Endothelial cell of umbilical vein (primary cell): ENCODE data around the gene STK16. TPM values are rescaled to one million over a fixed set of nuclear protein-coding genes. Genes with fewer than 3 reads are reported as not detected.

Experiments used
- BruUV-seq: library from RNA; stranded (reverse); fragments of 400-500 nt; replicated peaks from 2 replicates; lab custom pipeline; 2021; lab: Mats Ljungman, UMichigan
- CTCF ChIA-PET: fragments of 300-600, 350-600 bp; sonication (Branson Sonifier 250); formaldehyde crosslinking; loops from one replicate; lab custom pipeline; 2021; ENCODE audit warnings: antibody characterized with exemption, inconsistent platforms; lab: Charles Lee
- POLR2A ChIA-PET: fragments of 300-600, 350-600 bp; sonication (Branson Sonifier 250); formaldehyde crosslinking; loops from one replicate; lab custom pipeline; 2021; ENCODE audit warnings: antibody characterized with exemption, inconsistent platforms; lab: Charles Lee
- DNase-seq: peaks from one replicate; pipeline ENCODE4 v3.0.0-alpha.2; 2011; ENCODE audit warnings: low read depth, low spot score
- FAIRE-seq: peaks from 2 replicates; lab custom pipeline; 2011; peaks lifted over from hg19 to GRCh38; lab: Jason Lieb, UNC
- H2AFZ ChIP-seq: 2 replicates; pipeline ENCODE4 v1.6.0; 2012; ENCODE audit warnings: low read depth, low read length, control low read depth, inconsistent platforms
- H3K27ac ChIP-seq: 2 replicates; pipeline ENCODE4 v1.5.1; 2011; ENCODE audit warnings: low read depth, mild to moderate bottlenecking, control low read depth, low read length, moderate library complexity; ENCODE audit not compliant: insufficient read depth
- H3K27me3 ChIP-seq, 2 experiments: 2 replicates each; pipeline versions ENCODE4 v1.6.0 to v1.6.1; 2011; ENCODE audit warnings: low read length in 2 of 2, mixed read lengths in 1 of 2; ENCODE audit not compliant: control insufficient read depth in 2 of 2, insufficient read depth in 2 of 2
- H3K36me3 ChIP-seq, 2 experiments: 2 replicates in 1 of 2; 3 replicates in 1 of 2; pipeline ENCODE4 v1.5.1; 2011; ENCODE audit warnings: low read length in 2 of 2, mild to moderate bottlenecking in 1 of 2, moderate library complexity in 1 of 2; ENCODE audit not compliant: control insufficient read depth in 2 of 2, insufficient read depth in 2 of 2; ENCODE audit errors: extremely low read depth in 1 of 2
- H3K4me1 ChIP-seq: 3 replicates; pipeline ENCODE4 v1.5.1; 2011; ENCODE audit warnings: mild to moderate bottlenecking, low read length; ENCODE audit not compliant: control insufficient read depth, insufficient read depth; ENCODE audit errors: extremely low read depth
- H3K4me2 ChIP-seq: 2 replicates; pipeline ENCODE4 v1.6.1; 2011; ENCODE audit warnings: low read length, control low read depth, mixed read lengths; ENCODE audit not compliant: insufficient read depth
- H3K4me3 ChIP-seq, 3 experiments: fragments of 200-600 bp in 1 of 3; sonication (generic), shearing (Covaris generic) in 1 of 3; replicated peaks in 1 of 3; 2 replicates each; pipeline ENCODE4 v1.5.1; 2011 to 2016; ENCODE audit warnings: control low read depth in 3 of 3, low read length in 3 of 3, mild to moderate bottlenecking in 2 of 3, inconsistent platforms in 1 of 3, low read depth in 1 of 3, moderate library complexity in 1 of 3; ENCODE audit not compliant: insufficient read depth in 1 of 3
- H3K79me2 ChIP-seq: 2 replicates; pipeline ENCODE4 v1.6.0; 2012; ENCODE audit warnings: low read length, inconsistent platforms; ENCODE audit not compliant: control insufficient read depth, insufficient read depth
- H3K9ac ChIP-seq: replicated peaks from 2 replicates; pipeline ENCODE3; 2011; ENCODE audit warnings: low read length, control low read depth; ENCODE audit not compliant: insufficient read depth; ENCODE audit errors: extremely low read depth
- H3K9me1 ChIP-seq: replicated peaks from 3 replicates; pipeline ENCODE4 v1.6.0; 2011; ENCODE audit warnings: mild to moderate bottlenecking, low read length; ENCODE audit not compliant: control insufficient read depth, insufficient read depth; ENCODE audit errors: extremely low read depth
- H3K9me3 ChIP-seq: replicated peaks from 2 replicates; pipeline ENCODE4 v1.5.1; 2012; ENCODE audit warnings: low read length, inconsistent platforms; ENCODE audit not compliant: control insufficient read depth, insufficient read depth
- H4K20me1 ChIP-seq: replicated peaks from 2 replicates; pipeline ENCODE3; 2011; ENCODE audit warnings: mild to moderate bottlenecking, low read length; ENCODE audit not compliant: control insufficient read depth, insufficient read depth; ENCODE audit errors: extremely low read depth
- EZH2 ChIP-seq: IDR thresholded peaks from 2 replicates; pipeline ENCODE4 v1.6.1; 2012; ENCODE audit warnings: borderline replicate concordance, low read depth, mild to moderate bottlenecking, moderate library complexity, low read length, inconsistent platforms; ENCODE audit not compliant: severe bottlenecking
- FOS ChIP-seq: IDR thresholded peaks from 2 replicates; pipeline ENCODE4 v1.6.1; 2011; ENCODE audit warnings: mild to moderate bottlenecking, low read length, moderate library complexity, borderline replicate concordance; ENCODE audit not compliant: insufficient read depth
- GATA2 ChIP-seq: IDR thresholded peaks from 2 replicates; pipeline ENCODE4 v1.7.0; 2011; ENCODE audit warnings: low read depth, mild to moderate bottlenecking, moderate library complexity, mixed read lengths, low read length; ENCODE audit not compliant: insufficient read length, insufficient read depth
- JUN ChIP-seq: IDR thresholded peaks from 2 replicates; pipeline ENCODE4 v1.6.1; 2011; ENCODE audit warnings: borderline replicate concordance, low read depth; ENCODE audit not compliant: insufficient read length, insufficient read depth
- MAX ChIP-seq: IDR thresholded peaks from 2 replicates; pipeline ENCODE4 v1.6.1; 2011; ENCODE audit not compliant: insufficient read depth, insufficient read length
- MYC ChIP-seq: IDR thresholded peaks from one replicate; pipeline ENCODE4 v1.6.1; 2011; ENCODE audit warnings: mild to moderate bottlenecking, low read depth, low read length
- POLR2A ChIP-seq: IDR thresholded peaks from 2 replicates; pipeline ENCODE4 v1.6.1; 2012; ENCODE audit warnings: low read depth, mild to moderate bottlenecking, control low read depth, low read length
- POLR2AphosphoS5 ChIP-seq: IDR thresholded peaks from 2 replicates; pipeline ENCODE4 v1.6.1; 2012; ENCODE audit warnings: low read depth, mild to moderate bottlenecking, control low read depth, low read length, moderate library complexity; ENCODE audit not compliant: insufficient read depth
- dilution Hi-C: fragments of 300-500 bp; cut with MboI; formaldehyde crosslinking; loops from one replicate; pipeline ENCODE4 v1.15.0; 2019; ENCODE audit warnings: low sequenced_read_pairs; ENCODE audit not compliant: extremely low pct_ligation_motif_present
- intact Hi-C: fragments of 100-400 bp; cut with micrococcal nuclease; formaldehyde crosslinking; loops from one replicate; pipeline ENCODE4 v1.10.0; 2022
- polyA plus RNA-seq, 4 experiments: library from polyadenylated mRNA; depleted of rRNA in 3 of 4; stranded (reverse) in 3 of 4; unstranded in 1 of 4; fragments of >200 nt; gene quantifications; 2 replicates each; pipeline versions ENCODE4 v1.2.1 to v1.2.3, GENCODE V29; 2011 to 2012; ENCODE audit warnings: missing spikeins in 1 of 4
- total RNA-seq: library from RNA; stranded (reverse); gene quantifications from 2 replicates; pipeline ENCODE4 v1.2.3, GENCODE V29; 2021
- TF ChIP-seq, protein P1 (sequence below), 2 donors: IDR thresholded peaks; 1 replicate in 1 of 2; 2 replicates in 1 of 2; pipeline ENCODE4 v1.5.1; 2011; ENCODE audit warnings: low read length in 2 of 2, mild to moderate bottlenecking in 2 of 2, moderate library complexity in 2 of 2, control low read depth in 1 of 2, inconsistent platforms in 1 of 2, low read depth in 1 of 2; ENCODE audit not compliant: insufficient read depth in 1 of 2; ENCODE audit errors: extremely low read depth in 1 of 2

Gene STK16
- total and polyA plus RNA-seq, 2 donors (not counting 3 experiments of a cell fraction or from before 2014, with no cell fraction given), result 18.8 to 63.2 TPM

DNA sequence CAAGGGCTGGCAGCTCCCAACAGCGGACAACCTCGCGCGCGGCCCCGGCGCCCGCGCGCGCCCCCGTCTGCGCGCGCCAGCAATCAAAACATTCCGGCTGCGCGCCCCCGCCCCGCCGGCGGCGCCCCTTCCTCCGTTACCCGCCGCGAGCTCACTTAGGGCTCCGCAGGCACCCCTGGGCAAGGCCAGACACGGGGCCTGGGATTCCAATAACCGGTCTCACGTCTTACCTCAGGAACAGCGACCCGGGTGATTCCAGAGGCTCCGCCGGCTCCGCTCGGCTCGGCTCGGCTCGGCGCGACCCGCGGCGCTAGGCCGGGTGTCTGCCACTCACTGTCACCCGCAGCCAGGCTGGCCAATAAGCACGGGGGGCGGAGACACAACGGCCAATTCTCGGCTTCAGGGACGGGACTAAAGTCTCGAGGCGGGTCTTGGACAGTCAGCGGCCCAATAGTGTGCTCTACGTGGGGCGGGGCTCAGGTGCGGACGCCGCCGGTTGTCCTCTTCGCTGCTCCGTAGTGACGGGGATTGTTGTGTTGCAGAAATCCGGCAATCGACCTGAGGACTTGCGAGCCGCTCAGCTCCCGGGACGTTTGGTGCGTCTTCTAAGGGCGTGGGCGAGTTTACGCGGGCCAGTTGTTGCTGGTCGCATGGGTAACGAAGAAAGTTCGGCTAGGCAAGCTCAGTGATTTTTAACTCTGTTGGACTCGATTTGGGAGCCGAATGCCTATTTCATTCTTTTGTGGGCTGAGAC is 15.8 kb upstream of the STK16 start, which contains the start of the genes ANKZF1 and ATG9A:
ANKZF1 (plus strand) TSS at position 502 of the 754 bp plus-strand sequence. CDS start 452 bp downstream, outside the sequence.
ATG9A (minus strand) TSS at position 332 of the 754 bp plus-strand sequence. CDS start 1,612 bp downstream, outside the sequence.
- intact Hi-C loops, result loop anchor here (1.0 kb wide), 8 partner anchors 11 to 69 kb away; partner anchors contain the start of genes ABCB6, GLB1L, NHEJ1 and STK16
- Histone ChIP-seq H3K4me2 (peak within 1 kb of the TSS; percentile 99), H3K9ac (peak within 1 kb of the TSS; percentile 93), H3K9me1 (no peaks in the 10 kb centered on the region), H3K4me1 (peaks cover 15% of the 10 kb centered on the region), H3K36me3 (peaks cover 3 to 24% of the 10 kb centered on the region in 2 experiments), H3K79me2 (peaks cover 20% of the 10 kb centered on the region), H4K20me1 (no peaks in the 10 kb centered on the region), H2AFZ (peak within 1 kb of the TSS; percentile 78), H3K4me3 (peak within 1 kb of the TSS; percentile 70 to 76 (median 70)), H3K9me3 (no peaks in the 10 kb centered on the region), H3K27me3 (no peaks in the 10 kb centered on the region), H3K27ac (peak within 1 kb of the TSS; percentile 76)
- peak; percentile 100 for DNase-seq
- peak; percentile 48 for TF ChIP-seq POLR2AphosphoS5
- no peak for TF ChIP-seq MYC
- TF ChIP-seq GATA2, result no peak
- TF ChIP-seq EZH2, result no peak
- TF ChIP-seq MAX, result no peak
- TF ChIP-seq FOS, result no peak
- TF ChIP-seq JUN, result no peak
- TF ChIP-seq, protein P1, sequence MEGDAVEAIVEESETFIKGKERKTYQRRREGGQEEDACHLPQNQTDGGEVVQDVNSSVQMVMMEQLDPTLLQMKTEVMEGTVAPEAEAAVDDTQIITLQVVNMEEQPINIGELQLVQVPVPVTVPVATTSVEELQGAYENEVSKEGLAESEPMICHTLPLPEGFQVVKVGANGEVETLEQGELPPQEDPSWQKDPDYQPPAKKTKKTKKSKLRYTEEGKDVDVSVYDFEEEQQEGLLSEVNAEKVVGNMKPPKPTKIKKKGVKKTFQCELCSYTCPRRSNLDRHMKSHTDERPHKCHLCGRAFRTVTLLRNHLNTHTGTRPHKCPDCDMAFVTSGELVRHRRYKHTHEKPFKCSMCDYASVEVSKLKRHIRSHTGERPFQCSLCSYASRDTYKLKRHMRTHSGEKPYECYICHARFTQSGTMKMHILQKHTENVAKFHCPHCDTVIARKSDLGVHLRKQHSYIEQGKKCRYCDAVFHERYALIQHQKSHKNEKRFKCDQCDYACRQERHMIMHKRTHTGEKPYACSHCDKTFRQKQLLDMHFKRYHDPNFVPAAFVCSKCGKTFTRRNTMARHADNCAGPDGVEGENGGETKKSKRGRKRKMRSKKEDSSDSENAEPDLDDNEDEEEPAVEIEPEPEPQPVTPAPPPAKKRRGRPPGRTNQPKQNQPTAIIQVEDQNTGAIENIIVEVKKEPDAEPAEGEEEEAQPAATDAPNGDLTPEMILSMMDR (IDR thresholded peaks at IDR 0.05; ENCODE audit: extremely low read depth in 1 of 2, insufficient read depth in 1 of 2, low read depth in 1 of 2, low read length in 2 of 2), result no peak
- TF ChIP-seq POLR2A, result peak; percentile 85
- dilution Hi-C loops, result no loop called here
- ChIA-PET POLR2A (interaction anchor here (0.9 to 1.9 kb wide), 5 partner anchors 10 to 53 kb away, joined by 4 to 7 read pairs (median 5); partner anchors contain the start of genes CNPPD1, GLB1L and STK16), CTCF (interaction anchor here (0.6 to 1.9 kb wide), 12 partner anchors 10 to 217 kb away, joined by 3 to 19 read pairs (median 5); partner anchors contain the start of genes ABCB6, DNAJB2, GLB1L and SLC23A3)
- BruUV-seq, result no TSS peak
- peak; percentile 99 for FAIRE-seq
